BE2C (cell line): ENCODE results near the gene PEX3. TPM values are rescaled to one million over a fixed set of nuclear protein-coding genes. Genes with fewer than 3 reads are reported as not detected.

ENCODE experiments used
- DNase-seq: peaks from one replicate; pipeline ENCODE4 v3.0.0-alpha.2; 2020
- H3K27me3 ChIP-seq: fragments of 250-450 bp; sonication (Bioruptor Pico); 2 replicates; pipeline ENCODE4 v1.5.1; 2020; ENCODE audit warnings: mild to moderate bottlenecking
- H3K36me3 ChIP-seq: fragments of 250-450 bp; sonication (Bioruptor Pico); 2 replicates; pipeline ENCODE4 v1.5.1; 2020; ENCODE audit warnings: mild to moderate bottlenecking
- H3K4me1 ChIP-seq: fragments of 250-450 bp; sonication (Bioruptor Pico); 2 replicates; pipeline ENCODE4 v1.5.1; 2020
- H3K4me3 ChIP-seq: 2 replicates; pipeline ENCODE4 v1.5.1; 2011; ENCODE audit warnings: low read depth, low read length
- H3K9me3 ChIP-seq: fragments of 250-450 bp; sonication (Bioruptor Pico); 2 replicates; pipeline ENCODE4 v1.5.1; 2020
- CTCF ChIP-seq: IDR thresholded peaks from 2 replicates; pipeline ENCODE4 v1.5.1; 2012; ENCODE audit warnings: mild to moderate bottlenecking, low read depth, low read length
- polyA plus RNA-seq: library from polyadenylated mRNA; unstranded; fragments of >200 nt; gene quantifications from one replicate; pipeline ENCODE4 v1.2.1, GENCODE V29; 2012; ENCODE audit warnings: low read depth, missing spikeins; ENCODE audit not compliant: insufficient read length, insufficient read depth

Gene PEX3
- 10.6 TPM for polyA plus RNA-seq

DNA sequence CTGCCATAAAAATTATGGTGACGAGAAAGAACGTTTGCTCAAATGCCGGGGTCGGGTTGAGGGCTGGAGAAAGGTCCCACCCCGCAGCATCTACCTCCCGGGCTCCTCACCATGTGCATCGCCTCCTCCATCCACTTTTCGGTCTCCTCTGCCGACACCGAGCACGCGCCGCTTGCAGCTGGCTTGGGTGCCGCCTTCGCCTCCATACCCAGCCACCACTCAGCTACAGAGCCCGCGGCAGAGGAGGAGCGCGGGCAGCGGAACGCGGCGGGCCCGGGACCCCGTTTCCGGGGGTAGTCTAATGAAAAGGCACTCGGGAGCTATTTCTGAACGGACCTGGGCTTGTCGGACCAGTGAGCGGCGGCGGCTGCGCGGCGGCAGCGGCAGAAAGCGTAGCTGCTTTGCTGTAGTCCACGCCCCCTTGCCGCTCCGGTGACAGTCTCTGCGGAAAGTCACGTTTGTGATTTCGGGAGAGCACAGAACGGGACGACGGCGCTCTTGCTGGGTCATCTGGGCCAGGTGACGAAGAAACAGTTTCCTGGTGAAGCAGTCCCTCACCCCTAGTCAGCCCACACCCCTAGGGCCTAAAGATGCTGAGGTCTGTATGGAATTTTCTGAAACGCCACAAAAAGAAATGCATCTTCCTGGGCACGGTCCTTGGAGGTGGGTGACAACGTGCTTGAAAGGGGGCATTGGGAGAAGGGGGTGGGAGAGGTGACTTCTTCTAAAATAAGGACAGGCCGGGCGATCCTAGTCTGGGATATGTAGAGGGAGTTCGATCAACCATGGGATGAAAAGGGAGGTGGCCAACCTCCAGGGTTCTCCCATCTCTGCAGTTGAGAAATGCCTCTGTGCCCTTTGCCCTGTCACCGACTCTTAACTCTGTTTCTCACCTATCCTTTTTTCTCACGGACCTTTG is at the start of gene PEX3, which contains the start of gene ADAT2:
Gene PEX3, plus strand, starts transcription at position 353 of the 919 bp plus-strand sequence. Its CDS starts 238 bp downstream, at position 591.
Gene ADAT2, minus strand, starts transcription at position 243 of the 919 bp plus-strand sequence. Its CDS starts 37 bp downstream, at position 206.
- Histone ChIP-seq H3K36me3 (no peaks in the 10 kb centered on the region), H3K27me3 (no peaks in the 10 kb centered on the region), H3K4me1 (no peaks in the 10 kb centered on the region), H3K9me3 (no peaks in the 10 kb centered on the region), H3K4me3 (peak within 1 kb of the TSS; percentile 93)
- TF ChIP-seq CTCF: no peak
- DNase-seq: peak; percentile 94

GRCh38 chr6:143401068-143401446 is 49.5 kb upstream of the PEX3 start:
- Histone ChIP-seq H3K27me3 (no peaks in the 10 kb centered on the region), H3K4me1 (no peaks in the 10 kb centered on the region), H3K36me3 (no peaks in the 10 kb centered on the region), H3K4me3 (no peak overlapping the region), H3K9me3 (no peaks in the 10 kb centered on the region)
- no peak for TF ChIP-seq CTCF
- DNase-seq: no peak

GRCh38 chr6:143401636-143402370 is 48.8 kb upstream of the PEX3 start:
- Histone ChIP-seq H3K27me3 (no peaks in the 10 kb centered on the region), H3K4me3 (no peak overlapping the region), H3K4me1 (no peaks in the 10 kb centered on the region), H3K36me3 (no peaks in the 10 kb centered on the region), H3K9me3 (no peaks in the 10 kb centered on the region)
- DNase-seq: no peak
- TF ChIP-seq CTCF: no peak

GRCh38 chr6:143402721-143403336 is 47.8 kb upstream of the PEX3 start:
- no peaks in the 10 kb centered on the region for H3K27me3 ChIP-seq
- H3K4me1 ChIP-seq: no peaks in the 10 kb centered on the region
- H3K9me3 ChIP-seq: no peaks in the 10 kb centered on the region
- H3K36me3 ChIP-seq: no peaks in the 10 kb centered on the region
- H3K4me3 ChIP-seq: no peak overlapping the region
- TF ChIP-seq CTCF: no peak
- no peak for DNase-seq

- H3K4me1 ChIP-seq: no peaks in the 10 kb centered on the region
- TF ChIP-seq CTCF: no peak
- no peak overlapping the region for H3K4me3 ChIP-seq
- H3K27me3 ChIP-seq: no peaks in the 10 kb centered on the region
- no peak for DNase-seq
- H3K36me3 ChIP-seq: no peaks in the 10 kb centered on the region
- H3K9me3 ChIP-seq: no peaks in the 10 kb centered on the region
Observed at GRCh38 chr6:143405373-143406154, 45.0 kb upstream of the PEX3 start.
